H1 (cell line): ENCODE data around the gene KIAA1755. TPM values are rescaled to one million over a fixed set of nuclear protein-coding genes. Genes with fewer than 3 reads are reported as not detected.

Source experiments
- BRCA1 ChIP-seq: IDR thresholded peaks from 2 replicates; pipeline ENCODE4 v1.6.1; 2012; ENCODE audit warnings: low read depth, low read length, improper control_type of control experiment
- CREB1 ChIP-seq: IDR thresholded peaks from 2 replicates; pipeline ENCODE4 v1.6.1; 2012; ENCODE audit warnings: inconsistent platforms
- NANOG ChIP-seq: IDR thresholded peaks from 2 replicates; pipeline ENCODE4 v1.6.1; 2011; ENCODE audit warnings: low read length, low read depth, mild to moderate bottlenecking, inconsistent platforms; ENCODE audit not compliant: insufficient read depth, poor library complexity, severe bottlenecking
- PHF8 ChIP-seq: fragments of 200-600 bp; sonication (generic); conservative IDR thresholded peaks from 2 replicates; pipeline ENCODE4 v1.7.1; 2012; ENCODE audit warnings: low read depth, mild to moderate bottlenecking, inconsistent platforms, low read length, moderate library complexity
- RAD21 ChIP-seq, 2 experiments: IDR thresholded peaks in 1 of 2; conservative IDR thresholded peaks in 1 of 2; 2 replicates each; pipeline ENCODE4 v1.6.1; 2011; ENCODE audit warnings: low read depth in 2 of 2, low read length in 2 of 2, improper control_type of control experiment in 1 of 2, inconsistent platforms in 1 of 2, mild to moderate bottlenecking in 1 of 2, moderate library complexity in 1 of 2
- SP1 ChIP-seq: IDR thresholded peaks from 2 replicates; pipeline ENCODE4 v1.6.1; 2011; ENCODE audit warnings: low read depth, low read length
- polyA plus RNA-seq, 7 experiments: library from polyadenylated mRNA; depleted of rRNA in 3 of 7; stranded (reverse) in 5 of 7; unstranded in 2 of 7; fragments of >200 nt in 5 of 7; fragments of 200-250 nt in 2 of 7; gene quantifications; 1 replicate in 5 of 7; 2 replicates in 1 of 7; 4 replicates in 1 of 7; pipeline versions ENCODE4 v1.2.1 to v1.2.3, GENCODE V29; 2011 to 2013; ENCODE audit warnings: missing spikeins in 2 of 7, mixed read lengths in 2 of 7
- total RNA-seq: library from RNA; stranded (reverse); fragmentation: NEBNext Ultra II Directional; extraction: Animal tissue kit (Norgen Biotek cat#: 25700); gene quantifications from 2 replicates; pipeline ENCODE4 v1.2.1, GENCODE V29; 2021
- TF ChIP-seq, protein P1 (sequence below): fragments of 300-600 bp; sonication (generic); IDR thresholded peaks from 2 replicates; pipeline ENCODE4 v1.7.1; 2012; ENCODE audit warnings: low read length, moderate library complexity, mild to moderate bottlenecking, inconsistent platforms; ENCODE audit not compliant: insufficient replicate concordance

The KIAA1755 gene
- total and polyA plus RNA-seq, 2 of the 8 experiments (the other 6 are each of a cell fraction or from before 2014, with no cell fraction given), result 0.23 TPM; not detected in 1

- TF ChIP-seq, protein P1, sequence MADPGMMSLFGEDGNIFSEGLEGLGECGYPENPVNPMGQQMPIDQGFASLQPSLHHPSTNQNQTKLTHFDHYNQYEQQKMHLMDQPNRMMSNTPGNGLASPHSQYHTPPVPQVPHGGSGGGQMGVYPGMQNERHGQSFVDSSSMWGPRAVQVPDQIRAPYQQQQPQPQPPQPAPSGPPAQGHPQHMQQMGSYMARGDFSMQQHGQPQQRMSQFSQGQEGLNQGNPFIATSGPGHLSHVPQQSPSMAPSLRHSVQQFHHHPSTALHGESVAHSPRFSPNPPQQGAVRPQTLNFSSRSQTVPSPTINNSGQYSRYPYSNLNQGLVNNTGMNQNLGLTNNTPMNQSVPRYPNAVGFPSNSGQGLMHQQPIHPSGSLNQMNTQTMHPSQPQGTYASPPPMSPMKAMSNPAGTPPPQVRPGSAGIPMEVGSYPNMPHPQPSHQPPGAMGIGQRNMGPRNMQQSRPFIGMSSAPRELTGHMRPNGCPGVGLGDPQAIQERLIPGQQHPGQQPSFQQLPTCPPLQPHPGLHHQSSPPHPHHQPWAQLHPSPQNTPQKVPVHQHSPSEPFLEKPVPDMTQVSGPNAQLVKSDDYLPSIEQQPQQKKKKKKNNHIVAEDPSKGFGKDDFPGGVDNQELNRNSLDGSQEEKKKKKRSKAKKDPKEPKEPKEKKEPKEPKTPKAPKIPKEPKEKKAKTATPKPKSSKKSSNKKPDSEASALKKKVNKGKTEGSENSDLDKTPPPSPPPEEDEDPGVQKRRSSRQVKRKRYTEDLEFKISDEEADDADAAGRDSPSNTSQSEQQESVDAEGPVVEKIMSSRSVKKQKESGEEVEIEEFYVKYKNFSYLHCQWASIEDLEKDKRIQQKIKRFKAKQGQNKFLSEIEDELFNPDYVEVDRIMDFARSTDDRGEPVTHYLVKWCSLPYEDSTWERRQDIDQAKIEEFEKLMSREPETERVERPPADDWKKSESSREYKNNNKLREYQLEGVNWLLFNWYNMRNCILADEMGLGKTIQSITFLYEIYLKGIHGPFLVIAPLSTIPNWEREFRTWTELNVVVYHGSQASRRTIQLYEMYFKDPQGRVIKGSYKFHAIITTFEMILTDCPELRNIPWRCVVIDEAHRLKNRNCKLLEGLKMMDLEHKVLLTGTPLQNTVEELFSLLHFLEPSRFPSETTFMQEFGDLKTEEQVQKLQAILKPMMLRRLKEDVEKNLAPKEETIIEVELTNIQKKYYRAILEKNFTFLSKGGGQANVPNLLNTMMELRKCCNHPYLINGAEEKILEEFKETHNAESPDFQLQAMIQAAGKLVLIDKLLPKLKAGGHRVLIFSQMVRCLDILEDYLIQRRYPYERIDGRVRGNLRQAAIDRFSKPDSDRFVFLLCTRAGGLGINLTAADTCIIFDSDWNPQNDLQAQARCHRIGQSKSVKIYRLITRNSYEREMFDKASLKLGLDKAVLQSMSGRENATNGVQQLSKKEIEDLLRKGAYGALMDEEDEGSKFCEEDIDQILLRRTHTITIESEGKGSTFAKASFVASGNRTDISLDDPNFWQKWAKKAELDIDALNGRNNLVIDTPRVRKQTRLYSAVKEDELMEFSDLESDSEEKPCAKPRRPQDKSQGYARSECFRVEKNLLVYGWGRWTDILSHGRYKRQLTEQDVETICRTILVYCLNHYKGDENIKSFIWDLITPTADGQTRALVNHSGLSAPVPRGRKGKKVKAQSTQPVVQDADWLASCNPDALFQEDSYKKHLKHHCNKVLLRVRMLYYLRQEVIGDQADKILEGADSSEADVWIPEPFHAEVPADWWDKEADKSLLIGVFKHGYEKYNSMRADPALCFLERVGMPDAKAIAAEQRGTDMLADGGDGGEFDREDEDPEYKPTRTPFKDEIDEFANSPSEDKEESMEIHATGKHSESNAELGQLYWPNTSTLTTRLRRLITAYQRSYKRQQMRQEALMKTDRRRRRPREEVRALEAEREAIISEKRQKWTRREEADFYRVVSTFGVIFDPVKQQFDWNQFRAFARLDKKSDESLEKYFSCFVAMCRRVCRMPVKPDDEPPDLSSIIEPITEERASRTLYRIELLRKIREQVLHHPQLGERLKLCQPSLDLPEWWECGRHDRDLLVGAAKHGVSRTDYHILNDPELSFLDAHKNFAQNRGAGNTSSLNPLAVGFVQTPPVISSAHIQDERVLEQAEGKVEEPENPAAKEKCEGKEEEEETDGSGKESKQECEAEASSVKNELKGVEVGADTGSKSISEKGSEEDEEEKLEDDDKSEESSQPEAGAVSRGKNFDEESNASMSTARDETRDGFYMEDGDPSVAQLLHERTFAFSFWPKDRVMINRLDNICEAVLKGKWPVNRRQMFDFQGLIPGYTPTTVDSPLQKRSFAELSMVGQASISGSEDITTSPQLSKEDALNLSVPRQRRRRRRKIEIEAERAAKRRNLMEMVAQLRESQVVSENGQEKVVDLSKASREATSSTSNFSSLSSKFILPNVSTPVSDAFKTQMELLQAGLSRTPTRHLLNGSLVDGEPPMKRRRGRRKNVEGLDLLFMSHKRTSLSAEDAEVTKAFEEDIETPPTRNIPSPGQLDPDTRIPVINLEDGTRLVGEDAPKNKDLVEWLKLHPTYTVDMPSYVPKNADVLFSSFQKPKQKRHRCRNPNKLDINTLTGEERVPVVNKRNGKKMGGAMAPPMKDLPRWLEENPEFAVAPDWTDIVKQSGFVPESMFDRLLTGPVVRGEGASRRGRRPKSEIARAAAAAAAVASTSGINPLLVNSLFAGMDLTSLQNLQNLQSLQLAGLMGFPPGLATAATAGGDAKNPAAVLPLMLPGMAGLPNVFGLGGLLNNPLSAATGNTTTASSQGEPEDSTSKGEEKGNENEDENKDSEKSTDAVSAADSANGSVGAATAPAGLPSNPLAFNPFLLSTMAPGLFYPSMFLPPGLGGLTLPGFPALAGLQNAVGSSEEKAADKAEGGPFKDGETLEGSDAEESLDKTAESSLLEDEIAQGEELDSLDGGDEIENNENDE, result no peak
- TF ChIP-seq SP1 (no peak), CREB1 (no peak), PHF8 (no peak), NANOG (no peak), BRCA1 (no peak), RAD21 (IDR thresholded peaks at IDR 0.05 in 1 of 2, conservative IDR thresholded peaks at IDR 0.05 in 1 of 2; ENCODE audit: low read depth in 2 of 2, low read length in 2 of 2) (no peak)
Observed at GRCh38 chr20:38267901-38268514, 7.5 kb upstream of the KIAA1755 start (continued).
